GM19023 (cell line): ENCODE data around the gene PACSIN2.

Source experiments
- ATAC-seq: cut with Tn5 transposase; IDR thresholded peaks from one replicate; pipeline ENCODE4 v1.9.1; 2021; ENCODE audit warnings: mild to moderate bottlenecking, moderate library complexity; ENCODE audit not compliant: unreplicated experiment

Gene PACSIN2

GRCh38 chr22:42831712-42832111 is 183.2 kb downstream of the PACSIN2 start:
- no peak for ATAC-seq

GRCh38 chr22:42830161-42830560 is 184.8 kb downstream of the PACSIN2 start:
- no peak for ATAC-seq

- ATAC-seq = no peak
Observed at GRCh38 chr22:42829302-42829701, 185.6 kb downstream of the PACSIN2 start.

- no peak for ATAC-seq
Observed at GRCh38 chr22:42825796-42826195, 189.2 kb downstream of the PACSIN2 start.

GRCh38 chr22:42821386-42821785 is 193.6 kb downstream of the PACSIN2 start:
- ATAC-seq = no peak

GRCh38 chr22:42820045-42820763 is 194.7 kb downstream of the PACSIN2 start:
- ATAC-seq = no peak
